SK-N-MC (cell line): ENCODE results near the gene PCDH18.

ENCODE experiments used
- EZH2 ChIP-seq: fragments of 200-600 bp; sonication (generic); IDR thresholded peaks from one replicate; pipeline ENCODE4 v1.6.1; 2017; ENCODE audit warnings: antibody characterized with exemption
- POLR2AphosphoS5 ChIP-seq: IDR thresholded peaks from 2 replicates; pipeline ENCODE4 v1.6.1; 2012; ENCODE audit warnings: mild to moderate bottlenecking, low read depth, low read length, borderline replicate concordance

- TF ChIP-seq EZH2 = no peak
- no peak for TF ChIP-seq POLR2AphosphoS5
Measured at GRCh38 chr4:137538526-137538925, 6.2 kb upstream of the PCDH18 start.
